Astrocyte (in vitro differentiated cells and primary cell): Measurements from ENCODE around the gene GUCY2C.

Experiments used
- CTCF ChIP-seq: IDR thresholded peaks from 2 replicates; pipeline ENCODE4 v1.5.1; 2011; ENCODE audit warnings: low read depth, mild to moderate bottlenecking, inconsistent platforms, low read length, moderate library complexity; ENCODE audit not compliant: insufficient read depth
- EZH2 ChIP-seq: IDR thresholded peaks from 2 replicates; pipeline ENCODE4 v1.6.1; 2012; ENCODE audit warnings: mild to moderate bottlenecking, low read length, inconsistent platforms; ENCODE audit not compliant: insufficient read depth

- TF ChIP-seq CTCF (no peak), EZH2 (no peak)
Observed at GRCh38 chr12:14650789-14651188, 45.6 kb downstream of the GUCY2C start.
